Fibroblast of mammary gland (primary cell): Measurements from ENCODE around the gene DPP4.

Experiments used
- DNase-seq: peaks from one replicate; pipeline ENCODE4 v3.0.0-alpha.2; 2010; ENCODE audit warnings: low read depth
- H3K4me3 ChIP-seq: 2 replicates; pipeline ENCODE4 v1.5.1; 2011; ENCODE audit warnings: low read depth, mild to moderate bottlenecking, low read length, moderate library complexity; ENCODE audit not compliant: control insufficient read depth
- TF ChIP-seq, protein P1 (sequence below): conservative IDR thresholded peaks from 2 replicates; pipeline ENCODE4 v1.5.1; 2011; ENCODE audit warnings: low read depth, low read length, inconsistent platforms; ENCODE audit not compliant: control insufficient read depth, insufficient read depth

The DPP4 gene

DNA sequence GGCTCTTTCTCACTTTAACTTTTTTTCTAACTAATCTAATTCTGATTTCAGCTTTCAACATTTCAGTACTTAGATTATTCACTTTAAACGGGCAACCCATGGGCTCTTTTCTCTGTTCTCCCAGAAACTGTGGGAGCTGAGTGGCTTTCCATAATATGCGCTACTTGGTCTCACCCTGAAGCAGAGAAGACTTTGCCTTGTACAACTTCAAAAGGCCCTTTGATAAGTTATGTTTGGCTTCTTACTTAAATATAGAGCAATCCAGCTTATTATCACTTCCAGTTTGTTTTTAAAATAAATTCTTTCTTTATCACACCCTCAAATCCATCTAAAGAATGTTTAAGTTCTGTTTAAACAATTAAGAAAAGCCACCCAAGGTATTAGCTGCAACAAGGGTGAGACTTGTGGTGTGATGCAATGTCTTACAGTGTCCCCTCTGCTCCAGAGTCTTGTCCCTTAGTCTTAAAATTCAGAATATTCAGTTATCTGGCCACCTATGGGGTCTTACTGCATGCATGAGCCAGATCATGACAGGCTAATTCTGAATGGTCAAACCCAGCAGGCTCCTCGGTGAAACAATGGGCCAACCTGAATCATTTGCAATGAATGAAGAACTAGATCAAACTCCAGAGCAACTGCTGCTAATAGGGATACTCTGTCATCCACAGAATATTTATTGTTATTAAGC, 39.2 kb upstream of the DPP4 start:
- TF ChIP-seq, protein P1, sequence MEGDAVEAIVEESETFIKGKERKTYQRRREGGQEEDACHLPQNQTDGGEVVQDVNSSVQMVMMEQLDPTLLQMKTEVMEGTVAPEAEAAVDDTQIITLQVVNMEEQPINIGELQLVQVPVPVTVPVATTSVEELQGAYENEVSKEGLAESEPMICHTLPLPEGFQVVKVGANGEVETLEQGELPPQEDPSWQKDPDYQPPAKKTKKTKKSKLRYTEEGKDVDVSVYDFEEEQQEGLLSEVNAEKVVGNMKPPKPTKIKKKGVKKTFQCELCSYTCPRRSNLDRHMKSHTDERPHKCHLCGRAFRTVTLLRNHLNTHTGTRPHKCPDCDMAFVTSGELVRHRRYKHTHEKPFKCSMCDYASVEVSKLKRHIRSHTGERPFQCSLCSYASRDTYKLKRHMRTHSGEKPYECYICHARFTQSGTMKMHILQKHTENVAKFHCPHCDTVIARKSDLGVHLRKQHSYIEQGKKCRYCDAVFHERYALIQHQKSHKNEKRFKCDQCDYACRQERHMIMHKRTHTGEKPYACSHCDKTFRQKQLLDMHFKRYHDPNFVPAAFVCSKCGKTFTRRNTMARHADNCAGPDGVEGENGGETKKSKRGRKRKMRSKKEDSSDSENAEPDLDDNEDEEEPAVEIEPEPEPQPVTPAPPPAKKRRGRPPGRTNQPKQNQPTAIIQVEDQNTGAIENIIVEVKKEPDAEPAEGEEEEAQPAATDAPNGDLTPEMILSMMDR = no peak
- H3K4me3 ChIP-seq = no peak overlapping the region

DNA sequence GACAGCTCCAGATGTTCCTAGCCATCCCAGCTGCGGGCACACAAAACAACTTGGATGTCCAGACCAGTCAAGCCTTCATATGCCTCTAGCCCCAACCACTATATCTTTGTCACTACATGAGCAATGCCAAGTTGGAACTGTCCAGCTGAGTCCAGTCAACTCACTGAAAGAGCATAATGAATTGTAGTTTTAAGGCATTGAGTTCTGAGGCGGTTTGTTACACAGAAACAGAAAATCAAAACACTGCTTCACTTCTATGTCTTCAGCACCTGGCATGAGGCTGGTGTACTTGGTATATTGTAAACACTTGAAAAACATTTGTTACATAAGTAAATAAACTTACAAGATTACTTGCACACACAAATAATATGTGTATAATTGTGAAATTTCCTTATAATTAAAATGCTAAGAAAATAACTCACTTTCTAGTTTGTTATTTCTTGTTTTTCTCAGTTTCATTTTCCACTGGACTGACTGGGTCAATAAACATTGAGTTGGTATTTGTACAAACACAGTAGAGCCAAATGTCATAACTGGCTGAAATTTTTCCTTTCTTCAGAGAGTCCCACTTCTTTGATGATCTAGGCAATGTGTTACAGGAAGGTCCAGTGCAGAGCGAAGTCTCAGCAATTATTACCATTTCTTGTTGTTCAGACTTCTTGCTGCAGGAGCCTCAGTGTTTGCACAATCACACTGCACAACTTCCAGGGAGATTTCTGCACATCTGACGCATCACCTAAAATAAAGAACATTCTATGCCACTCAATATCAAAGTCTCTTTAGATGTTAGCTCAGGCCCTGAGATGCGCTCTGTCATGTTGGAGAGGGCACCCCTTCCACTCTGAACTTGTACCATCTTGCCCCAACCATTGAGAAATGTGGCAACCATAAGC, 38.2 kb upstream of the DPP4 start:
- TF ChIP-seq, protein P1 = no peak
- no peak overlapping the region for H3K4me3 ChIP-seq
- no peak for DNase-seq

More for the DNA sequence above, 39.2 kb upstream of the DPP4 start:
- no peak for DNase-seq

DNA sequence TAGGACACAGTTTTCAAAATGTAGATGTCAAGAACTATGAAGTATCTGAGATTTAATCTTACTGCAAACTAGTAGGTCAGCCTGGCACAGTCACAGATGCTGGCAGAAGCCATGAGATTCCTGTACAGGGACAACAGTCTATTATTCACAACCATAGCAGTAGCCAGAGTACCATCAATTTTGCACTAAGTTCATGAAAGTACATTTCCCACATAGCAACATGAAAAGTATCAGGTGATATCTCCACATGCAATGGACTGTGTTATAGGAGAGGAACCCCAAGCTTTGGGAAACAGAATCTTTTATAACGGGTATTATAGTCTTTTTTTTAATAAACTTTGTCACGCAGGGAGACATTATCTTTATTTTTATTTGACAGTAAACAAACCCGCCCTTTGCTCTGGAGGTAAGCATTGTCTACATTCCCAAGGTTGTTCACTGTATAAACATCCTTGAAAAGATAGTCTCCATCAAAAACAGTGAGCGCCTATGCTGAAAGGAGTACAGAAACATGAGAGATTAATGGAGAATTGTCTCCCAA, 33.4 kb upstream of the DPP4 start:
- no peak overlapping the region for H3K4me3 ChIP-seq
- TF ChIP-seq, protein P1 = no peak
- no peak for DNase-seq

DNA sequence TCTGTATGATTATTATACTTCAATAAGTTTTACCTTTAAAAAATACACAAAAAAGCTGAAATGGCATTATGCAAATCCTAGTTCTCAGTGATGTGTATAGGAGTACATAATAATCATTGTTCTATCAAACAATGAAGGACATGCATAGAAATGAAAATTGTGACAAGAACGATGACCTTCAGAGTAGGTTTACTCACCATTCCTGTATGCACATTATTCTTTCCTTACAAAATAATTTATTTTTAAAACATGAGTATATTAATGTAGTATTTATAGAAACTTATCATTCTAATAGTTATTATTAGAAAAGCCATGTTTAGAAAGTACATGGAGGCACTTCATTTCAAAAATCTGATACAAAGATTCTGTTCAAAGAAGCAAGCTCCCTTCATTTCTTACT, 32.7 kb upstream of the DPP4 start:
- TF ChIP-seq, protein P1 = no peak
- no peak overlapping the region for H3K4me3 ChIP-seq
- DNase-seq = no peak

DNA sequence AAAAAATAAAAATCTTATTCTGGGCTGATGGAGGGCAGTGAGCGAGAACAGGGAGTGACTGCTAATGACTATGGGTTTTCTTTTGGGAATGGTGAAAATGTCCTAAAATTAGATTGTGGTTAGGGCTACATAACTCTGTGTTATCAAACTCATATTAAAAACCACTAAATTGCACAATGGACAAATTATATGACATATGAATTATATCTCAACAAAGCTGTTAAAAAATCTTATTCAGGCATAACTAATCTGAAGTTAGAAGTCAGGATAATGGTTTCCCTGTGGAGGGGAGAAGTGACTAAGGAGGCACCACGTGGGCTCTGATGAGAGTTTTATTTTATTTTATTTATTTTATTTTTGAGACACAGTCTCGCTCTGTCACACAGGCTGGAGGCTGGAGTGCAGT, 32.1 kb upstream of the DPP4 start:
- TF ChIP-seq, protein P1 = no peak
- peak; percentile 49 for DNase-seq

DNA sequence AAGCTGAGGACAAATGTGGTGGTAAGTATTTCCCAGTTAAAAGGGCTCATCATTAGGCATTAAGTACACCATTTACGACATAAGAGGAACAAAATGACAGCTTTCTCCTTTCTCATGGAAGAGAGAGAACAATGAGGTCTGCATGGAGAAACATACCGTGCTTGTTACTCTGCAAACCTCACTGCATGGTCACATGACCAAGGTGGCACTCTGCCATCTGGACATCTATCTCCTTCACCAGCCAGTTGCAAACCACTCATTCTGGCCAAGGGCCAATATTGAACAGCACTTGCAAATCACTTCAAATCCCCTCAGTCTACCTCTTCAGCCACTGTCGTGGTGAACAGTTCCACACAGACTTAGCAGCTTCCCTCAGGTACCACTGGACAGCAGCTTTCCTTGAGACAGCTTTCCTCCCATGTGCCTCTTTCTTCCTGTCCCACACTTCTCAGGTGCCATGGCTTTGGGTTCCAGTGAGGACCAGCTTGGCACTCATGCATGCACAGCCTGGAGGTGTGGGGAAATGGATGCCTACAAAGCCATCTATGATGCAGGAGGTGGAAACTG, 29.5 kb upstream of the DPP4 start:
- peak; percentile 56 for DNase-seq
- no peak overlapping the region for H3K4me3 ChIP-seq
- TF ChIP-seq, protein P1 = no peak

More for the DNA sequence above, 32.1 kb upstream of the DPP4 start:
- no peak overlapping the region for H3K4me3 ChIP-seq
